ENCODE data around the gene PRM1. TPM values are rescaled to one million over a fixed set of nuclear protein-coding genes. Genes with fewer than 3 reads are reported as not detected.

Gene PRM1
- total and polyA plus RNA-seq, 2 of the 13 experiments (the other 11 are each of a cell fraction or from before 2014, with no cell fraction given) = not detected

DNA sequence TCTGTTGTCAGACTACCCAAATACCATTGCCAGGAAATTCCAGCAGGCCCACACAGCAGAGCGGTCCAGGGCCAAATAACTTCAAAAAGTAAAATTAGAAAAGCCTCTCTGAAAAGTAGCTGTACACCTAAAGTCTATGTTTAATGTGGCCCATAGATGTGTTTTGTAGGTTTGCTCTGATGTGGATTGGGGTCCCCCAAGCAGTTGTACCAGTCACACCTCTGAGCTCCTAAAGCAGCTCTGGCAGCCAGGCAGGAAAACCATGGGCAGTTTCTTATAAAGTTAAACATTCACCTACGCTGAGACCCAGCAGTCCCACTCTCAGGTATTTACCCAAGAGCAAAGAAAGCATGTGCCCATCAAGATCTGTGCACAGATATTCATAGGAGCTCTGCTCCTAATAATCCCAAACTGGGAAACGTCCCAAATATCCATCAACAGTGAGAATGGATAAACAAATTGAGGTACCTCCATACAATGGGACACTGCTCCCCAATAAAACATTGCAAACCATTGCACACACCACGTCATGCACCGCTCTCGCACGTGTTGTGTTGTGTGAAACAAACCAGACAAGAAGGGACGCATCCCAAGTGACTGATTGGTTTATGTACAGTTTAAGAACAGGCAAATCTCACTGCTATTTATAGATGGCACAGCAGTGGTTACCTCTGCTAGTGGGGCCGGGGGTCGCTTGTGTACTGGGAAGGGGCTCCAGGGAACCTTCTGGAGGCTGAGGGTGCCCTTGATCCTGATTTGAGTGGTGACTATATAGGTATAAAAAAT, 15.8 kb upstream of the PRM1 start (continued):
- TF ChIP-seq CBX5 (CRISPR knock-in tag; IDR thresholded peaks at IDR 0.05; ENCODE audit: borderline replicate concordance) (0 out of 2 replicates have a peak, but pooled peaks have one; percentile 14), CBX2 (IDR thresholded peaks at IDR 0.05; ENCODE audit: low read depth, low read length) (no peak), CBX2 (CRISPR knock-in tag; IDR thresholded peaks at IDR 0.05; ENCODE audit: low read depth) (no peak), HHEX (CRISPR knock-in tag; IDR thresholded peaks at IDR 0.05) (no peak), PBX3 (CRISPR knock-in tag; IDR thresholded peaks at IDR 0.05; ENCODE audit: borderline replicate concordance) (no peak), TFDP2 (CRISPR knock-in tag; IDR thresholded peaks at IDR 0.05) (no peak), SYNCRIP (IDR thresholded peaks at IDR 0.05; ENCODE audit: insufficient read depth, low read depth, low read length) (no peak), ZKSCAN1 (IDR thresholded peaks at IDR 0.05; ENCODE audit: low read length) (no peak), KDM3A (CRISPR knock-in tag; IDR thresholded peaks at IDR 0.05; ENCODE audit: low read depth) (peak; percentile 31; the same call in 1 of the 2 replicates), IRX3 (CRISPR knock-in tag; IDR thresholded peaks at IDR 0.05; ENCODE audit: borderline replicate concordance, low read depth) (no peak), SP2 (CRISPR knock-in tag; IDR thresholded peaks at IDR 0.05) (no peak), ZNF280D (CRISPR knock-in tag; IDR thresholded peaks at IDR 0.05) (peak; percentile 14; the same call in 1 of the 2 replicates), ZIK1 (CRISPR knock-in tag; IDR thresholded peaks at IDR 0.05; ENCODE audit: borderline replicate concordance, low read depth) (no peak), NFRKB (IDR thresholded peaks at IDR 0.05) (no peak), TOE1 (CRISPR knock-in tag; IDR thresholded peaks at IDR 0.05) (no peak), ZNF432 (CRISPR knock-in tag; IDR thresholded peaks at IDR 0.05; ENCODE audit: borderline replicate concordance) (no peak), HDAC2 (CRISPR knock-in tag; IDR thresholded peaks at IDR 0.05) (peak; percentile 91), NFATC3 (CRISPR knock-in tag; IDR thresholded peaks at IDR 0.05) (no peak), AKAP8 (CRISPR knock-in tag; IDR thresholded peaks at IDR 0.05) (no peak)
- TF ChIP-seq, protein P1, sequence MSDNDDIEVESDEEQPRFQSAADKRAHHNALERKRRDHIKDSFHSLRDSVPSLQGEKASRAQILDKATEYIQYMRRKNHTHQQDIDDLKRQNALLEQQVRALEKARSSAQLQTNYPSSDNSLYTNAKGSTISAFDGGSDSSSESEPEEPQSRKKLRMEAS (IDR thresholded peaks at IDR 0.05) = peak; percentile 79
- TF ChIP-seq, protein P2, sequence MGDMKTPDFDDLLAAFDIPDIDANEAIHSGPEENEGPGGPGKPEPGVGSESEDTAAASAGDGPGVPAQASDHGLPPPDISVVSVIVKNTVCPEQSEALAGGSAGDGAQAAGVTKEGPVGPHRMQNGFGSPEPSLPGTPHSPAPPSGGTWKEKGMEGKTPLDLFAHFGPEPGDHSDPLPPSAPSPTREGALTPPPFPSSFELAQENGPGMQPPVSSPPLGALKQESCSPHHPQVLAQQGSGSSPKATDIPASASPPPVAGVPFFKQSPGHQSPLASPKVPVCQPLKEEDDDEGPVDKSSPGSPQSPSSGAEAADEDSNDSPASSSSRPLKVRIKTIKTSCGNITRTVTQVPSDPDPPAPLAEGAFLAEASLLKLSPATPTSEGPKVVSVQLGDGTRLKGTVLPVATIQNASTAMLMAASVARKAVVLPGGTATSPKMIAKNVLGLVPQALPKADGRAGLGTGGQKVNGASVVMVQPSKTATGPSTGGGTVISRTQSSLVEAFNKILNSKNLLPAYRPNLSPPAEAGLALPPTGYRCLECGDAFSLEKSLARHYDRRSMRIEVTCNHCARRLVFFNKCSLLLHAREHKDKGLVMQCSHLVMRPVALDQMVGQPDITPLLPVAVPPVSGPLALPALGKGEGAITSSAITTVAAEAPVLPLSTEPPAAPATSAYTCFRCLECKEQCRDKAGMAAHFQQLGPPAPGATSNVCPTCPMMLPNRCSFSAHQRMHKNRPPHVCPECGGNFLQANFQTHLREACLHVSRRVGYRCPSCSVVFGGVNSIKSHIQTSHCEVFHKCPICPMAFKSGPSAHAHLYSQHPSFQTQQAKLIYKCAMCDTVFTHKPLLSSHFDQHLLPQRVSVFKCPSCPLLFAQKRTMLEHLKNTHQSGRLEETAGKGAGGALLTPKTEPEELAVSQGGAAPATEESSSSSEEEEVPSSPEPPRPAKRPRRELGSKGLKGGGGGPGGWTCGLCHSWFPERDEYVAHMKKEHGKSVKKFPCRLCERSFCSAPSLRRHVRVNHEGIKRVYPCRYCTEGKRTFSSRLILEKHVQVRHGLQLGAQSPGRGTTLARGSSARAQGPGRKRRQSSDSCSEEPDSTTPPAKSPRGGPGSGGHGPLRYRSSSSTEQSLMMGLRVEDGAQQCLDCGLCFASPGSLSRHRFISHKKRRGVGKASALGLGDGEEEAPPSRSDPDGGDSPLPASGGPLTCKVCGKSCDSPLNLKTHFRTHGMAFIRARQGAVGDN (CRISPR knock-in tag; IDR thresholded peaks at IDR 0.05) = no peak
